Osteoblast (primary cell): ENCODE measurements around the gene CCL2. TPM values are rescaled to one million over a fixed set of nuclear protein-coding genes. Genes with fewer than 3 reads are reported as not detected.

ENCODE experiments used
- DNase-seq: peaks from one replicate; pipeline ENCODE4 v3.0.0; 2011; ENCODE audit warnings: low spot score, mixed read lengths; ENCODE audit not compliant: insufficient read length; ENCODE audit errors: missing footprints
- H2AFZ ChIP-seq: 2 replicates; pipeline ENCODE4 v1.6.0; 2011; ENCODE audit warnings: mild to moderate bottlenecking, low read length
- H3K27ac ChIP-seq: 2 replicates; pipeline ENCODE4 v1.5.1; 2011; ENCODE audit warnings: mild to moderate bottlenecking, low read depth, low read length, moderate library complexity
- H3K27me3 ChIP-seq: 2 replicates; pipeline ENCODE4 v1.6.0; 2012; ENCODE audit warnings: mild to moderate bottlenecking, control low read depth, inconsistent platforms, low read length, moderate library complexity; ENCODE audit not compliant: insufficient read depth
- H3K36me3 ChIP-seq: 2 replicates; pipeline ENCODE4 v1.5.1; 2011; ENCODE audit warnings: mild to moderate bottlenecking, low read length, control low read depth, moderate library complexity; ENCODE audit not compliant: insufficient read depth
- H3K4me1 ChIP-seq: 2 replicates; pipeline ENCODE4 v1.5.1; 2011; ENCODE audit warnings: mild to moderate bottlenecking, low read length, control low read depth, moderate library complexity; ENCODE audit not compliant: insufficient read depth
- H3K4me2 ChIP-seq: 2 replicates; pipeline ENCODE4 v1.6.0; 2011; ENCODE audit warnings: mild to moderate bottlenecking, low read length; ENCODE audit not compliant: insufficient read depth
- H3K4me3 ChIP-seq: fragments of 200-600 bp; sonication (generic); 3 replicates; pipeline ENCODE4 v1.5.1; 2012; ENCODE audit warnings: mild to moderate bottlenecking, low read length, inconsistent platforms; ENCODE audit not compliant: insufficient read depth
- H3K79me2 ChIP-seq: 2 replicates; pipeline ENCODE4 v1.6.0; 2012; ENCODE audit warnings: mild to moderate bottlenecking, low read length, control low read depth, inconsistent platforms; ENCODE audit not compliant: insufficient read depth
- H3K9me3 ChIP-seq: 2 replicates; pipeline ENCODE4 v1.5.1; 2011; ENCODE audit warnings: low read depth, low read length, control low read depth
- H4K20me1 ChIP-seq: 2 replicates; pipeline ENCODE4 v1.6.0; 2012; ENCODE audit warnings: mild to moderate bottlenecking, low read length, control low read depth; ENCODE audit not compliant: insufficient read depth
- total RNA-seq: library from RNA; depleted of rRNA; stranded (reverse); fragments of >200 nt; gene quantifications from 2 replicates; pipeline ENCODE4 v1.2.3, GENCODE V29; 2012
- TF ChIP-seq, protein P1 (sequence below): IDR thresholded peaks from 2 replicates; pipeline ENCODE4 v1.5.1; 2011; ENCODE audit warnings: mild to moderate bottlenecking, low read depth, low read length, moderate library complexity; ENCODE audit errors: extremely low read depth

CCL2 gene
- total RNA-seq, 1 donor, result 70.9 TPM

GRCh38 chr17:34303606-34304005 lies 48.5 kb downstream of the CCL2 start:
- Histone ChIP-seq H3K27ac (no peak overlapping the region), H3K4me1 (peaks cover 53% of the 10 kb centered on the region), H3K79me2 (no peaks in the 10 kb centered on the region), H3K27me3 (no peaks in the 10 kb centered on the region), H3K4me3 (no peak overlapping the region), H2AFZ (no peak overlapping the region), H3K9me3 (no peaks in the 10 kb centered on the region), H4K20me1 (no peaks in the 10 kb centered on the region), H3K36me3 (no peaks in the 10 kb centered on the region), H3K4me2 (no peak overlapping the region)
- DNase-seq, result no peak
- TF ChIP-seq, protein P1, sequence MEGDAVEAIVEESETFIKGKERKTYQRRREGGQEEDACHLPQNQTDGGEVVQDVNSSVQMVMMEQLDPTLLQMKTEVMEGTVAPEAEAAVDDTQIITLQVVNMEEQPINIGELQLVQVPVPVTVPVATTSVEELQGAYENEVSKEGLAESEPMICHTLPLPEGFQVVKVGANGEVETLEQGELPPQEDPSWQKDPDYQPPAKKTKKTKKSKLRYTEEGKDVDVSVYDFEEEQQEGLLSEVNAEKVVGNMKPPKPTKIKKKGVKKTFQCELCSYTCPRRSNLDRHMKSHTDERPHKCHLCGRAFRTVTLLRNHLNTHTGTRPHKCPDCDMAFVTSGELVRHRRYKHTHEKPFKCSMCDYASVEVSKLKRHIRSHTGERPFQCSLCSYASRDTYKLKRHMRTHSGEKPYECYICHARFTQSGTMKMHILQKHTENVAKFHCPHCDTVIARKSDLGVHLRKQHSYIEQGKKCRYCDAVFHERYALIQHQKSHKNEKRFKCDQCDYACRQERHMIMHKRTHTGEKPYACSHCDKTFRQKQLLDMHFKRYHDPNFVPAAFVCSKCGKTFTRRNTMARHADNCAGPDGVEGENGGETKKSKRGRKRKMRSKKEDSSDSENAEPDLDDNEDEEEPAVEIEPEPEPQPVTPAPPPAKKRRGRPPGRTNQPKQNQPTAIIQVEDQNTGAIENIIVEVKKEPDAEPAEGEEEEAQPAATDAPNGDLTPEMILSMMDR, result no peak

- Histone ChIP-seq H3K4me1 (peaks cover 41% of the 10 kb centered on the region), H3K27me3 (no peaks in the 10 kb centered on the region), H3K27ac (no peak overlapping the region), H3K4me2 (no peak overlapping the region), H3K9me3 (no peaks in the 10 kb centered on the region), H2AFZ (no peak overlapping the region), H3K4me3 (no peak overlapping the region), H4K20me1 (no peaks in the 10 kb centered on the region), H3K79me2 (no peaks in the 10 kb centered on the region), H3K36me3 (no peaks in the 10 kb centered on the region)
- TF ChIP-seq, protein P1, result no peak
- no peak for DNase-seq
Observed at GRCh38 chr17:34305061-34305460, 50.0 kb downstream of the CCL2 start.

DNA sequence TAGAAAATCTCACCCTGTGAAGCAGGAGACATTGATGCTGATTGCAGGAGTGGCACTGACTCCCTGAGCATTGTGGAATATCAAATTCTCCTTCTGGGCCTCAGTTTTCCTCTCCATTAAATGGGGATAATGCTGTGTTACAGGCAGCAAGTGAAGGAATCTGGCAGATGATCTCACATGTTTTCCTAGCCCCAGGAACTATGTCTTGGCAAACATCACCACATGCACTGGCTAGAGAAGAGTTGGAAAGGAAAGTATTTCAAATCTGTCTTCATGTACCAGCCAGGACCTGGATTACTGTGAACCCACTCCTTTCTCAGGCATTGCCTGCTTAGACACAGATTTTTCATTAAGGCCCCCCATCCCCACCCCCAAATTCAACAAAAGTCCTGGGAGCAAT lies 50.5 kb downstream of the CCL2 start:
- Histone ChIP-seq H3K79me2 (no peaks in the 10 kb centered on the region), H3K27me3 (no peaks in the 10 kb centered on the region), H4K20me1 (no peaks in the 10 kb centered on the region), H3K36me3 (no peaks in the 10 kb centered on the region), H2AFZ (no peak overlapping the region), H3K4me1 (peaks cover 36% of the 10 kb centered on the region), H3K27ac (no peak overlapping the region), H3K9me3 (no peaks in the 10 kb centered on the region), H3K4me3 (no peak overlapping the region), H3K4me2 (no peak overlapping the region)
- TF ChIP-seq, protein P1, result no peak
- DNase-seq, result no peak

DNA sequence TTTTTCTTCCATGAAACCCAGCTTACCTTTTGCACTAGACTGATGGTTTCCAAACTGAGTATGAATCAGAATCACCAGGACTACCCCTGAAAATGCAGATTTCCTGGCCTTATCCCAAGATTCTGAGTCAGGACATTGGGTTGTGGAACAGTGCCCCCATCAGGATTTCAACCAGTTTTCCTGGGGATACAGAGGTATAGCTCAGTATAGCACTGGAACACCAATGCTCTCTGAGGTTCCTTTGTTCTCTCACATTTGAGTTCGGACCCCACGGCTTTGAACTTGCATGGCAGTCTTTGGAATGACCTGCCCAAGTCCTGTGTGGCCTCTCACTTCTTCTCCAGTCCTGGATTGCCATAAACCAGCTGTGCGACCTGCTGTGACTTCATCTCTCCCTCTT lies 51.4 kb downstream of the CCL2 start:
- Histone ChIP-seq H2AFZ (peak overlapping the region; percentile 34), H3K4me2 (peak overlapping the region; percentile 65)
- TF ChIP-seq, protein P1, result peak; percentile 57

More for the DNA sequence above, 51.4 kb downstream of the CCL2 start:
- no peaks in the 10 kb centered on the region for H3K36me3 ChIP-seq
- no peak for DNase-seq
- no peaks in the 10 kb centered on the region for H3K79me2 ChIP-seq
- no peak overlapping the region for H3K4me3 ChIP-seq
- H4K20me1 ChIP-seq, result no peaks in the 10 kb centered on the region
- H3K27me3 ChIP-seq, result no peaks in the 10 kb centered on the region
- H3K4me1 ChIP-seq, result peaks cover 27% of the 10 kb centered on the region
- H3K27ac ChIP-seq, result peak overlapping the region; percentile 59
- no peaks in the 10 kb centered on the region for H3K9me3 ChIP-seq

Other genes with a start within 250 kb of the CCL2 start
- gene CCL7, start 14.9 kb downstream of the CCL2 start, total RNA-seq, result 0.29 and 0.36 TPM in 2 replicates
- not detected in 2 replicates for gene CCL11, start 30.5 kb downstream of the CCL2 start, total RNA-seq
- gene CCL8, start 64.2 kb downstream of the CCL2 start, total RNA-seq, result 0.36 TPM in 1 of 2 replicates, not detected in the other
- gene CCL13, start 101.2 kb downstream of the CCL2 start, total RNA-seq, result 0.36 TPM in 1 of 2 replicates, not detected in the other
- gene CCL1, start 107.9 kb downstream of the CCL2 start, total RNA-seq, result not detected in 2 replicates